CD4-positive, alpha-beta T cell (primary cell): ENCODE measurements around the gene MOBP. TPM values are rescaled to one million over a fixed set of nuclear protein-coding genes. Genes with fewer than 3 reads are reported as not detected.

Experiments
- ATAC-seq: fragments of 200-7000 bp; cut with Tn5 transposase; one replicate; pipeline ENCODE4 v1.10.0; 2022; ENCODE audit warnings: mild to moderate bottlenecking; ENCODE audit not compliant: poor library complexity
- CTCF ChIA-PET: fragments of 350-600 bp; sonication (Branson Sonifier 250); formaldehyde crosslinking; loops from one replicate; lab custom pipeline; 2021; ENCODE audit warnings: antibody characterized with exemption, inconsistent platforms; lab: Charles Lee
- POLR2A ChIA-PET: fragments of 350-600 bp; sonication (Branson Sonifier 250); formaldehyde crosslinking; loops from one replicate; lab custom pipeline; 2021; ENCODE audit warnings: antibody characterized with exemption, inconsistent platforms; lab: Charles Lee
- DNase-seq, 14 experiments: peaks; one replicate each; pipeline ENCODE4 v3.0.0-alpha.2; 2013 to 2020; ENCODE audit warnings: mixed read lengths in 2 of 14
- H3K27ac ChIP-seq, 2 donors: one replicate each; pipeline versions ENCODE4 v1.5.1 to v1.7.0; 2013; ENCODE audit warnings: low read length in 2 of 2, low read depth in 1 of 2, mild to moderate bottlenecking in 1 of 2
- H3K27me3 ChIP-seq, 2 experiments: 1 replicate in 1 of 2; 2 replicates in 1 of 2; pipeline versions ENCODE4 v1.6.1 to v1.7.0; 2013; ENCODE audit warnings: low read length in 2 of 2, control low read depth in 1 of 2, mild to moderate bottlenecking in 1 of 2, moderate library complexity in 1 of 2; ENCODE audit not compliant: insufficient read depth in 2 of 2, control insufficient read depth in 1 of 2
- H3K36me3 ChIP-seq: one replicate; pipeline ENCODE4 v1.6.1; 2013; ENCODE audit warnings: low read length, control low read depth; ENCODE audit not compliant: insufficient read depth
- H3K4me1 ChIP-seq: one replicate; pipeline ENCODE4 v1.6.1; 2013; ENCODE audit warnings: low read length, control low read depth; ENCODE audit not compliant: insufficient read depth
- H3K4me3 ChIP-seq: one replicate; pipeline ENCODE4 v1.5.1; 2013; ENCODE audit warnings: mild to moderate bottlenecking, low read length, moderate library complexity
- H3K9me3 ChIP-seq, 2 experiments: 1 replicate in 1 of 2; 2 replicates in 1 of 2; pipeline versions ENCODE4 v1.6.1 to v1.7.0; 2013; ENCODE audit warnings: low read length in 2 of 2, mild to moderate bottlenecking in 2 of 2, control low read depth in 1 of 2, moderate library complexity in 1 of 2; ENCODE audit not compliant: control insufficient read depth in 1 of 2, insufficient read depth in 1 of 2
- H3K27ac Mint-ChIP-seq: one replicate; pipeline ENCODE4 v1.8.0; 2020; ENCODE audit warnings: mixed read lengths
- H3K27me3 Mint-ChIP-seq: one replicate; pipeline ENCODE4 v1.8.0; 2021; ENCODE audit warnings: mixed read lengths
- H3K36me3 Mint-ChIP-seq: one replicate; pipeline ENCODE4 v1.8.0; 2021; ENCODE audit warnings: low read depth, mixed read lengths
- H3K4me1 Mint-ChIP-seq: one replicate; pipeline ENCODE4 v1.8.0; 2021; ENCODE audit warnings: low read depth, mixed read lengths
- H3K4me3 Mint-ChIP-seq: one replicate; pipeline ENCODE4 v1.8.0; 2020; ENCODE audit warnings: mild to moderate bottlenecking, mixed read lengths
- H3K9me3 Mint-ChIP-seq: one replicate; pipeline ENCODE4 v1.8.0; 2020; ENCODE audit warnings: mixed read lengths
- CTCF ChIP-seq: fragments of 200-600 bp; IDR thresholded peaks from one replicate; pipeline ENCODE4 v1.8.0; 2022; ENCODE audit warnings: antibody characterized with exemption, mild to moderate bottlenecking
- intact Hi-C, 2 experiments: fragments of 100-400 bp; cut with DNase I in 1 of 2; cut with micrococcal nuclease in 1 of 2; formaldehyde crosslinking; loops; one replicate each; pipeline versions ENCODE4 v1.15.1 to v1.9.0; 2023 to 2025; cut with DNase I, micrococcal nuclease
- total RNA-seq, 174 experiments: library from RNA in 2 of 174; stranded (reverse) in 2 of 174; gene quantifications; one replicate each; pipeline ENCODE4 v1.2.3 and lab custom pipeline; 2021 to 2026

The MOBP gene
- total RNA-seq, 2 experiments from 2014 or later, result not detected

- Histone ChIP-seq H3K36me3 (no peaks in the 10 kb centered on the region), H3K4me3 (no peak overlapping the region), H3K9me3 (peaks cover 0 to 6% of the 10 kb centered on the region in 2 experiments), H3K4me1 (no peaks in the 10 kb centered on the region), H3K27ac (no peak overlapping the region), H3K27me3 (peaks cover 0 to 4% of the 10 kb centered on the region in 2 experiments)
- ATAC-seq (no peak), DNase-seq (no peak)
- Mint-ChIP-seq H3K27ac (no peak overlapping the region), H3K36me3 (no peaks in the 10 kb centered on the region), H3K9me3 (peaks cover 2% of the 10 kb centered on the region), H3K4me3 (no peak overlapping the region), H3K4me1 (no peaks in the 10 kb centered on the region), H3K27me3 (peaks cover 43% of the 10 kb centered on the region)
- no peak for TF ChIP-seq CTCF
- CTCF ChIA-PET, result no interaction called here
- POLR2A ChIA-PET, result no interaction called here
- intact Hi-C loops, result no loop called here
These were observed 6.1 kb downstream of the MOBP start for GRCh38 chr3:39473452-39474125.

DNA sequence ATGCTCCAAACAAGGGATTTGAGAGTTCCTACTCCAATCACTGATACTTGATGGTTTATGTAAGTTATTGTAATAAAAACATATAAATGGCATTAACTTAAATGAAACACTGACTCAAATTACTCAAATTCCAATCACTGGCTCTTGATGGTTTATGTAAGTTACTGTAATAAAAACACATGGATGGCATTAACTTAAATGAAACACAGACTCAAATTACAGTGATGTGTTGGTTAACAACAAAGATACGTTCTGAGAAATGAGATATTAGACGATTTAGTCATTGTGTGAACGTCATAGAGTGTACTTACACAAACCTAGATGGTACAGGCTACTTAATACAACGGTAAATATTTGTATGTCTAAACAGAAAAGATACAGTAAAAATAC is 6.6 kb downstream of the MOBP start:
- Histone ChIP-seq H3K27me3 (peaks cover 0 to 4% of the 10 kb centered on the region in 2 experiments), H3K27ac (no peak overlapping the region), H3K4me3 (no peak overlapping the region), H3K36me3 (no peaks in the 10 kb centered on the region), H3K4me1 (no peaks in the 10 kb centered on the region), H3K9me3 (peaks cover 0 to 6% of the 10 kb centered on the region in 2 experiments)
- H3K4me3 Mint-ChIP-seq, result no peak overlapping the region
- peaks cover 2% of the 10 kb centered on the region for H3K9me3 Mint-ChIP-seq
- no peaks in the 10 kb centered on the region for H3K36me3 Mint-ChIP-seq
- CTCF ChIA-PET, result no interaction called here
- no peak for TF ChIP-seq CTCF
- DNase-seq (no peak), ATAC-seq (no peak)
- H3K27ac Mint-ChIP-seq, result no peak overlapping the region
- peaks cover 43% of the 10 kb centered on the region for H3K27me3 Mint-ChIP-seq
- H3K4me1 Mint-ChIP-seq, result no peaks in the 10 kb centered on the region
- intact Hi-C loops, result no loop called here
- POLR2A ChIA-PET, result no interaction called here

GRCh38 chr3:39476783-39477182 is 9.3 kb downstream of the MOBP start:
- no peak overlapping the region for H3K27ac ChIP-seq
- no peaks in the 10 kb centered on the region for H3K4me1 Mint-ChIP-seq
- H3K27me3 ChIP-seq, result peaks cover 0 to 7% of the 10 kb centered on the region in 2 experiments
- peaks cover 26% of the 10 kb centered on the region for H3K27me3 Mint-ChIP-seq
- ChIA-PET POLR2A (no interaction called here), CTCF (no interaction called here)
- H3K9me3 Mint-ChIP-seq, result peaks cover 2% of the 10 kb centered on the region
- no peak for TF ChIP-seq CTCF
- no peak for ATAC-seq
- H3K4me3 ChIP-seq, result no peak overlapping the region
- no peak overlapping the region for H3K27ac Mint-ChIP-seq
- no peak overlapping the region for H3K4me3 Mint-ChIP-seq
- intact Hi-C loops, result no loop called here
- peaks cover 0 to 6% of the 10 kb centered on the region in 2 experiments for H3K9me3 ChIP-seq
- H3K36me3 ChIP-seq, result no peaks in the 10 kb centered on the region
- H3K36me3 Mint-ChIP-seq, result no peaks in the 10 kb centered on the region
- no peak for DNase-seq
- no peaks in the 10 kb centered on the region for H3K4me1 ChIP-seq
